H1 (cell line): ENCODE data around the gene ZBED1. TPM values are rescaled to one million over a fixed set of nuclear protein-coding genes. Genes with fewer than 3 reads are reported as not detected.

ENCODE experiments used
- CTCF ChIA-PET: fragments of 300-600 bp; sonication (Branson Sonifier 250); formaldehyde crosslinking; loops from one replicate; lab custom pipeline; 2021; ENCODE audit not compliant: partially characterized antibody; lab: Charles Lee
- POLR2A ChIA-PET: fragments of 300-600 bp; sonication (Branson Sonifier 250); formaldehyde crosslinking; loops from one replicate; lab custom pipeline; 2021; ENCODE audit warnings: inconsistent platforms; ENCODE audit not compliant: partially characterized antibody; lab: Charles Lee
- DNase-seq, 2 experiments: peaks; one replicate each; pipeline versions ENCODE4 v3.0.0 to v3.0.0-alpha.2; 2010 to 2022; ENCODE audit warnings: low spot score in 2 of 2, low read depth in 1 of 2, mixed read lengths in 1 of 2
- FAIRE-seq: peaks from 2 replicates; lab custom pipeline; 2011; peaks lifted over from hg19 to GRCh38; lab: Jason Lieb, UNC
- H2AFZ ChIP-seq: 2 replicates; pipeline ENCODE4 v1.8.1; 2012; ENCODE audit warnings: low read length, inconsistent platforms
- H2AK5ac ChIP-seq: 2 replicates; pipeline ENCODE4 v1.6.1; 2013; ENCODE audit warnings: low read depth, low read length
- H2BK120ac ChIP-seq: replicated peaks from 2 replicates; pipeline ENCODE3; 2013; ENCODE audit warnings: low read depth, low read length, inconsistent platforms
- H2BK12ac ChIP-seq: 2 replicates; pipeline ENCODE4 v1.6.1; 2013; ENCODE audit warnings: low read depth, low read length
- H2BK15ac ChIP-seq: 2 replicates; pipeline ENCODE4 v1.6.1; 2013; ENCODE audit warnings: low read length
- H2BK20ac ChIP-seq: 2 replicates; pipeline ENCODE4 v1.6.1; 2013; ENCODE audit warnings: low read length
- H2BK5ac ChIP-seq: 2 replicates; pipeline ENCODE4 v1.6.1; 2013; ENCODE audit warnings: low read depth, low read length
- H3K14ac ChIP-seq: 2 replicates; pipeline ENCODE4 v1.6.1; 2013; ENCODE audit warnings: inconsistent platforms; ENCODE audit not compliant: insufficient read length
- H3K18ac ChIP-seq: 2 replicates; pipeline ENCODE4 v1.6.1; 2013; ENCODE audit warnings: low read length; ENCODE audit errors: extremely low read depth
- H3K23ac ChIP-seq: 2 replicates; pipeline ENCODE4 v1.6.1; 2013; ENCODE audit warnings: inconsistent platforms; ENCODE audit not compliant: insufficient read length
- H3K23me2 ChIP-seq: 2 replicates; pipeline ENCODE4 v1.6.1; 2013; ENCODE audit warnings: low read depth, low read length
- H3K27ac ChIP-seq: 2 replicates; pipeline ENCODE4 v1.6.1; 2011; ENCODE audit warnings: low read depth, low read length, inconsistent platforms
- H3K27me3 ChIP-seq, 4 experiments: replicated peaks in 1 of 4; 1 replicate in 1 of 4; 2 replicates in 3 of 4; pipeline versions ENCODE4 v1.6.1 to v1.8.1; 2011 to 2013; ENCODE audit warnings: low read length in 3 of 4, mild to moderate bottlenecking in 3 of 4, inconsistent platforms in 2 of 4, mixed read lengths in 2 of 4, moderate library complexity in 1 of 4; ENCODE audit not compliant: control insufficient read depth in 3 of 4, insufficient read depth in 3 of 4; ENCODE audit errors: extremely low read depth in 1 of 4
- H3K36me3 ChIP-seq, 4 experiments: 2 replicates each; pipeline versions ENCODE4 v1.6.1 to v1.8.1; 2011 to 2013; ENCODE audit warnings: mild to moderate bottlenecking in 4 of 4, low read length in 3 of 4, moderate library complexity in 2 of 4, control low read depth in 1 of 4, inconsistent platforms in 1 of 4; ENCODE audit not compliant: insufficient read depth in 4 of 4, control insufficient read depth in 2 of 4
- H3K4ac ChIP-seq: replicated peaks from 2 replicates; pipeline ENCODE3; 2013; ENCODE audit warnings: low read length, low read depth, mixed read lengths, inconsistent platforms; ENCODE audit not compliant: insufficient read length
- H3K4me1 ChIP-seq, 4 experiments: replicated peaks in 1 of 4; 1 replicate in 1 of 4; 2 replicates in 3 of 4; pipeline versions ENCODE4 v1.6.1 to v1.8.1; 2011 to 2013; ENCODE audit warnings: low read length in 3 of 4, inconsistent platforms in 2 of 4, mixed read lengths in 1 of 4; ENCODE audit not compliant: insufficient read depth in 4 of 4, control insufficient read depth in 3 of 4
- H3K4me2 ChIP-seq, 2 experiments: 2 replicates each; pipeline versions ENCODE4 v1.6.1 to v1.8.1; 2011 to 2013; ENCODE audit warnings: low read depth in 2 of 2, low read length in 2 of 2, control low read depth in 1 of 2, inconsistent platforms in 1 of 2, mild to moderate bottlenecking in 1 of 2; ENCODE audit not compliant: insufficient read depth in 1 of 2
- H3K4me3 ChIP-seq, 4 experiments: fragments of 200-600, 300-600 bp in 1 of 4; sonication (generic), shearing (Covaris generic), sonication (Bioruptor Twin) in 1 of 4; 2 replicates each; pipeline versions ENCODE4 v1.5.1 to v1.8.1; 2011 to 2016; ENCODE audit warnings: low read length in 4 of 4, low read depth in 3 of 4, control low read depth in 2 of 4, inconsistent platforms in 2 of 4, mild to moderate bottlenecking in 2 of 4, mixed read lengths in 1 of 4, moderate library complexity in 1 of 4; ENCODE audit not compliant: insufficient read depth in 2 of 4; ENCODE audit errors: extremely low read depth in 1 of 4
- H3K56ac ChIP-seq: replicated peaks from 2 replicates; pipeline ENCODE3; 2013; ENCODE audit warnings: low read depth, mild to moderate bottlenecking, mixed read lengths, low read length, inconsistent platforms; ENCODE audit not compliant: insufficient read length
- H3K79me1 ChIP-seq: 2 replicates; pipeline ENCODE4 v1.6.1; 2013; ENCODE audit warnings: low read depth, low read length, control low read depth
- H3K79me2 ChIP-seq, 2 experiments: 2 replicates each; pipeline versions ENCODE4 v1.6.1 to v1.8.1; 2012 to 2013; ENCODE audit warnings: low read length in 2 of 2, mild to moderate bottlenecking in 2 of 2, inconsistent platforms in 1 of 2; ENCODE audit not compliant: insufficient read depth in 2 of 2, control insufficient read depth in 1 of 2
- H3K9ac ChIP-seq, 4 experiments: replicated peaks in 1 of 4; 1 replicate in 1 of 4; 2 replicates in 3 of 4; pipeline versions ENCODE4 v1.6.1 to v1.8.1; 2011 to 2013; ENCODE audit warnings: low read depth in 3 of 4, low read length in 3 of 4, control low read depth in 2 of 4, mild to moderate bottlenecking in 2 of 4, moderate library complexity in 2 of 4, inconsistent platforms in 1 of 4; ENCODE audit errors: extremely low read depth in 1 of 4
- H3K9me3 ChIP-seq, 2 experiments: 2 replicates each; pipeline versions ENCODE4 v1.6.1 to v1.8.1; 2012 to 2013; ENCODE audit warnings: mild to moderate bottlenecking in 2 of 2, moderate library complexity in 2 of 2, control low read depth in 1 of 2, inconsistent platforms in 1 of 2, low read depth in 1 of 2, low read length in 1 of 2, mixed read lengths in 1 of 2; ENCODE audit not compliant: insufficient read depth in 2 of 2
- H4K20me1 ChIP-seq, 2 experiments: replicated peaks in 1 of 2; 2 replicates each; pipeline versions ENCODE3 to v1.8.1; 2011 to 2013; ENCODE audit warnings: inconsistent platforms in 2 of 2, low read length in 2 of 2, mild to moderate bottlenecking in 1 of 2; ENCODE audit not compliant: insufficient read depth in 2 of 2, control insufficient read depth in 1 of 2
- H4K5ac ChIP-seq: 2 replicates; pipeline ENCODE4 v1.6.1; 2013; ENCODE audit warnings: low read length, low read depth, mixed read lengths, inconsistent platforms; ENCODE audit not compliant: insufficient read length
- H4K8ac ChIP-seq: 2 replicates; pipeline ENCODE4 v1.8.0; 2013; ENCODE audit warnings: mild to moderate bottlenecking, moderate library complexity, low read length, inconsistent platforms; ENCODE audit not compliant: insufficient read depth; ENCODE audit errors: extremely low read depth
- H4K91ac ChIP-seq: replicated peaks from 2 replicates; pipeline ENCODE3; 2013; ENCODE audit warnings: low read length, mixed read lengths, inconsistent platforms; ENCODE audit not compliant: insufficient read length
- CBX5 ChIP-seq: fragments of 300-800, 300-1000 bp; sonication (generic); IDR thresholded peaks from 2 replicates; pipeline ENCODE4 v1.7.1; 2016; ENCODE audit warnings: antibody characterized with exemption, low read length, low read depth
- CHD2 ChIP-seq: IDR thresholded peaks from 2 replicates; pipeline ENCODE4 v1.6.1; 2012; ENCODE audit warnings: low read length, improper control_type of control experiment
- EGR1 ChIP-seq: IDR thresholded peaks from 2 replicates; pipeline ENCODE4 v1.6.1; 2011; ENCODE audit warnings: low read depth, low read length, borderline replicate concordance
- EP300 ChIP-seq, 2 experiments: IDR thresholded peaks; 1 replicate in 1 of 2; 2 replicates in 1 of 2; pipeline ENCODE4 v1.6.1; 2011 to 2012; ENCODE audit warnings: low read depth in 2 of 2, low read length in 2 of 2, mild to moderate bottlenecking in 2 of 2, borderline replicate concordance in 1 of 2, inconsistent platforms in 1 of 2, moderate library complexity in 1 of 2
- EZH2 ChIP-seq: fragments of 200-600 bp; sonication (generic); IDR thresholded peaks from 2 replicates; pipeline ENCODE4 v1.7.1; 2012; ENCODE audit warnings: low read depth, mild to moderate bottlenecking, moderate library complexity, low read length, inconsistent platforms; ENCODE audit not compliant: severe bottlenecking
- JUN ChIP-seq: IDR thresholded peaks from 2 replicates; pipeline ENCODE4 v1.6.1; 2011; ENCODE audit warnings: low read depth, mild to moderate bottlenecking, improper control_type of control experiment, low read length
- RFX5 ChIP-seq: IDR thresholded peaks from 2 replicates; pipeline ENCODE4 v1.6.1; 2011; ENCODE audit warnings: low read depth, low read length, improper control_type of control experiment, borderline replicate concordance
- RNF2 ChIP-seq: fragments of 200-900, 300-1000 bp; sonication (generic); IDR thresholded peaks from 2 replicates; pipeline ENCODE4 v1.7.1; 2016; ENCODE audit warnings: borderline replicate concordance, low read depth, mild to moderate bottlenecking, antibody characterized with exemption, low read length; ENCODE audit not compliant: poor library complexity, severe bottlenecking; ENCODE audit errors: missing control alignments
- SIX5 ChIP-seq: IDR thresholded peaks from 2 replicates; pipeline ENCODE4 v1.6.1; 2011; ENCODE audit warnings: mild to moderate bottlenecking, low read depth, low read length
- SUZ12 ChIP-seq: fragments of 200-600 bp; sonication (generic); IDR thresholded peaks from 2 replicates; pipeline ENCODE4 v1.6.1; 2012; ENCODE audit warnings: mild to moderate bottlenecking, inconsistent platforms, low read length, moderate library complexity, mixed read lengths
- TAF1 ChIP-seq: IDR thresholded peaks from 2 replicates; pipeline ENCODE4 v1.6.1; 2011; ENCODE audit warnings: mild to moderate bottlenecking, low read depth, low read length
- TCF12 ChIP-seq: IDR thresholded peaks from 2 replicates; pipeline ENCODE4 v1.6.1; 2011; ENCODE audit warnings: low read depth, mild to moderate bottlenecking, low read length
- WGBS, 2 experiments: shearing (Covaris generic) in 1 of 2; methylation state at CpG; one replicate each; pipeline versions ENCODE4 v1.1.6 to v1.1.7; 2013 to 2015; ENCODE audit warnings: low lambda C conversion rate in 2 of 2, mixed read lengths in 2 of 2, inconsistent platforms in 1 of 2, low coverage in 1 of 2, missing lambda C conversion rate in 1 of 2; ENCODE audit not compliant: insufficient replicate concordance in 2 of 2, insufficient coverage in 1 of 2, insufficient read length in 1 of 2; ENCODE audit errors: extremely low coverage in 1 of 2, missing lambda C conversion rate in 1 of 2; 5-methylcytosine and 5-hydroxymethylcytosine counted together
- polyA plus RNA-seq, 7 experiments: library from polyadenylated mRNA; depleted of rRNA in 3 of 7; stranded (reverse) in 5 of 7; unstranded in 2 of 7; fragments of >200 nt in 5 of 7; fragments of 200-250 nt in 2 of 7; gene quantifications; 1 replicate in 5 of 7; 2 replicates in 1 of 7; 4 replicates in 1 of 7; pipeline versions ENCODE4 v1.2.1 to v1.2.3, GENCODE V29; 2011 to 2013; ENCODE audit warnings: missing spikeins in 2 of 7, mixed read lengths in 2 of 7
- total RNA-seq: library from RNA; stranded (reverse); fragmentation: NEBNext Ultra II Directional; extraction: Animal tissue kit (Norgen Biotek cat#: 25700); gene quantifications from 2 replicates; pipeline ENCODE4 v1.2.1, GENCODE V29; 2021

Gene ZBED1
- total and polyA plus RNA-seq, 2 of the 8 experiments (the other 6 are each of a cell fraction or from before 2014, with no cell fraction given): 28.5 to 45.8 TPM

DNA sequence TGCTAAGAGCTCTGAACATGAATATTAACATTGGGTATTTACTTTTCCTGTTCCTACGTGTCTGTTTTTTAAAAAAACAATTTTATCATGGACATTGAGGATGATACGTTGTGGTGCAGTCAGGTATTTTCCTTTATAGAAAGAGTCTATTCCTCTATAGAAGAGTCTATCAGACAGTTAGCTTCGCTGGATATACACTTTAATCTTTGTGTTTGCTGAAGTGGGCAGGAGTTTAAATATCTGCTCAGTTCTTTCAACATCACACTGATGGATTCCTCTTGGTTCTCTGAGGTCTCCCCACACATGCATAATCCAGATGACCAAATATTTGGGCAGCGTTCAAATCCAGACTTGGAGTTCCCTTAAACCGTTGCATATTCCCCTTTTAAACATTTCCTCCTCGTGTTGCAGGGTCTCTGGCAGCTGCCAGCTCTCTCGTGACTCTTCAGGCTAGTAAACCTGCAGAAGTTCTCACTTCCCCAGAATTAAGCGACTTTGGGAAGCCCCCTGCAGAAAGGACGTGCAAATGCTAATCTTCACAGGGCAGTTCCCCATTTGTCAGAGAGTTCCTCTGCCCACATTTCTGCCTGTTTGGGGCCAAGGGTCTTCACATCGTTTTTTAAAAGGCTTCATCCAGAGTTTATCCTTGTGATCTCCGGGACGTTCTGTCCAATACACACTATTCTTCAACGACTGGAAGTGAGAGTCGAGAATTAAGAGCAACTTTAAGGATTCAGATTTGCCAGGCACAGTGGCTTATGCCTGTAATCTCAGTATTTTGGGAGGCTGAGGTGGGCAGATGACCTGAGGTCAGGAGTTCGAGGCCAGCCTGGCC, 20.5 kb upstream of the ZBED1 start:
- Histone ChIP-seq H3K27me3 (no peaks in the 10 kb centered on the region), H3K79me1 (no peaks in the 10 kb centered on the region), H3K27ac (no peak overlapping the region), H4K20me1 (peaks cover 0 to 7% of the 10 kb centered on the region in 2 experiments), H3K4ac (no peak overlapping the region), H3K9ac (no peak overlapping the region), H2BK20ac (0 out of 2 replicates have a peak overlapping the region, but pooled peaks have one; percentile 10), H3K79me2 (no peaks in the 10 kb centered on the region), H3K56ac (no peak overlapping the region), H3K4me1 (peaks cover 0 to 5% (median under 1%) of the 10 kb centered on the region in 4 experiments; a peak in 2 of 7 replicates), H2AFZ (peak overlapping the region; percentile 22; the same call in 1 of the 2 replicates), H2BK120ac (no peak overlapping the region), H3K4me3 (no peak overlapping the region), H3K4me2 (no peak overlapping the region), H2AK5ac (no peak overlapping the region), H2BK5ac (no peak overlapping the region; the same call in 1 of the 2 replicates), H2BK15ac (no peak overlapping the region), H3K18ac (peak overlapping the region; percentile 48; the same call in 1 of the 2 replicates), H3K9me3 (no peaks in the 10 kb centered on the region), H3K14ac (no peak overlapping the region), H2BK12ac (no peak overlapping the region), H3K36me3 (no peaks in the 10 kb centered on the region), H3K23ac (no peak overlapping the region), H3K23me2 (peaks cover 13% of the 10 kb centered on the region; the same call in 1 of the 2 replicates), H4K91ac (no peak overlapping the region), H4K5ac (no peak overlapping the region), H4K8ac (no peak overlapping the region)
- ChIA-PET CTCF (no interaction called here), POLR2A (no interaction called here)
- WGBS, 2 experiments: 84% methylated on average over 15 of the region's 15 CpGs; no CpG with 5 or more reads in 1 of the 2 experiments
- DNase-seq (no peak), FAIRE-seq (peak; percentile 39)
- TF ChIP-seq EGR1: no peak
- no peak for TF ChIP-seq TAF1
- TF ChIP-seq EZH2: no peak
- no peak for TF ChIP-seq CBX5
- TF ChIP-seq JUN: no peak
- TF ChIP-seq TCF12: no peak
- no peak for TF ChIP-seq CHD2
- TF ChIP-seq SUZ12: no peak
- no peak for TF ChIP-seq RNF2
- no peak for TF ChIP-seq RFX5
- no peak for TF ChIP-seq SIX5
- TF ChIP-seq EP300 (IDR thresholded peaks at IDR 0.05; ENCODE audit: borderline replicate concordance in 1 of 2, low read depth in 2 of 2, low read length in 2 of 2): no peak
